ENCODE results near the gene RGR.

RGR gene

GRCh38 chr10:84205853-84206525 is 38.9 kb upstream of the RGR start:
- DNase-seq (ENCODE audit: low read depth), result no peak
- TF ChIP-seq CTCF (IDR thresholded peaks at IDR 0.05; ENCODE audit: insufficient read depth, low read depth, low read length, missing control alignments), result no peak
- no peak overlapping the region for H3K4me3 ChIP-seq (ENCODE audit: low read length)

DNA sequence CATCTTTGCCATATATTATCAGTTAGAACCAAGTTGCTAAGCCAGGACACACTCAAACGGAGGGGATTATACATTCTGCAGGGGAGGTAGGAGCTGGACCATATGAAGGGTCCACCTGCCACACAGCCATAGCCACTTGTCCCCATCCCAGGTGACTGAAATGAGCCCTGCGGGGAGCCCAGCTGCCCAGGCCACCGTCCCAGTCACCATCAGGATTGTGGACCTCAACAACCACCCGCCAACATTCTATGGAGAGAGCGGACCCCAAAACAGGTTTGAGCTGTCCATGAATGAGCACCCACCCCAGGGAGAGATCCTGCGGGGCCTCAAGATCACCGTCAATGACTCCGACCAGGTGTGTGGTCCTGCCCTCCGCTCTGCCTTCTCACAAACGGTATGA is 36.8 kb upstream of the RGR start:
- no peak for DNase-seq (ENCODE audit: low read depth)
- no peak overlapping the region for H3K4me3 ChIP-seq (ENCODE audit: low read length)
- TF ChIP-seq CTCF (IDR thresholded peaks at IDR 0.05; ENCODE audit: insufficient read depth, low read depth, low read length, missing control alignments), result no peak

GRCh38 chr10:84211566-84211965 is 33.3 kb upstream of the RGR start:
- no peak overlapping the region for H3K4me3 ChIP-seq (ENCODE audit: low read length)
- TF ChIP-seq CTCF (IDR thresholded peaks at IDR 0.05; ENCODE audit: insufficient read depth, low read depth, low read length, missing control alignments), result no peak
- no peak for DNase-seq (ENCODE audit: low read depth)

DNA sequence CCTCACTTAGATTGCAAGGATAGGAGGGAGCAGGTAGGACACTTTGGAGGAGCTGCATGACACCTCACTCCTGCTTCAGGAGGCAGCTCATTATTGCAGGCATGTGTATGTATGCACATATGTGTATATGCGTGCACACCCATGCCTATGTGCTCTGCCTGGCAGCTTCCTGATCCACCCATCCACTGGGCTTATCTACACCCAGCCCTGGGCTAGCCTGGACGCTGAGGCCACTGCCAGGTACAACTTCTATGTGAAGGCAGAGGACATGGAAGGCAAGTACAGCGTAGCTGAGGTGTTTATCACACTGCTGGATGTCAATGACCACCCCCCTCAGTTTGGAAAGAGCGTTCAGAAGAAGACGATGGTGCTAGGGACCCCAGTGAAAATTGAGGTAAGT is 32.8 kb upstream of the RGR start:
- H3K4me3 ChIP-seq (ENCODE audit: low read length), result no peak overlapping the region
- DNase-seq (ENCODE audit: low read depth), result no peak
- TF ChIP-seq CTCF (IDR thresholded peaks at IDR 0.05; ENCODE audit: insufficient read depth, low read depth, low read length, missing control alignments), result no peak

DNA sequence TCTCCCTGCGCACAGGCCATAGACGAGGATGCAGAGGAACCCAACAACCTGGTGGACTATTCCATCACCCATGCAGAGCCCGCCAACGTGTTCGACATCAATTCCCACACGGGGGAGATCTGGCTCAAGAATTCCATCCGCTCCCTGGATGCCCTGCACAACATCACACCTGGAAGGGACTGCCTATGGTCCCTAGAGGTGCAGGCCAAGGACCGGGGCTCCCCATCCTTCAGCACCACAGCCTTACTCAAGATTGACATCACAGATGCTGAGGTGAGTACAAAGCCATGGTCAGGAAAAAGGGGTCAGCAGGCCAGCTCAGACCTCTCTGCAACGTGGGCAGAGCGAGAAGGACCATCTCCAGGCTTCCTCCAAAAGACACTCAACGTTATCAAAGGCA is 31.8 kb upstream of the RGR start:
- TF ChIP-seq CTCF (IDR thresholded peaks at IDR 0.05; ENCODE audit: insufficient read depth, low read depth, low read length, missing control alignments), result no peak
- H3K4me3 ChIP-seq (ENCODE audit: low read length), result no peak overlapping the region
- DNase-seq (ENCODE audit: low read depth), result no peak

DNA sequence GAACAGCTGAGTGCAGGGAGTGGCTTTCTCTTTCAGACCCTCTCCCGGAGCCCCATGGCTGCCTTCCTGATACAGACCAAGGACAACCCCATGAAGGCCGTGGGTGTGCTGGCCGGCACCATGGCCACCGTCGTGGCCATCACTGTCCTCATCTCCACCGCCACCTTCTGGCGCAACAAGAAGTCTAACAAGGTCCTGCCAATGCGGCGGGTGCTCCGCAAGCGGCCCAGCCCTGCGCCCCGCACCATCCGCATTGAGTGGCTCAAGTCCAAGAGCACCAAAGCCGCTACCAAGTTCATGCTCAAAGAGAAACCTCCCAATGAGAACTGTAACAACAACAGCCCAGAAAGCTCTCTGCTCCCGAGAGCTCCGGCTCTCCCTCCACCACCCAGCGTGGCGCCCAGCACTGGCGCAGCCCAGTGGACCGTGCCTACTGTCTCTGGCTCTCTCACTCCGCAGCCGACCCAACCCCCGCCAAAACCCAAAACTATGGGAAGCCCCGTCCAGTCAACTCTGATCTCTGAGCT is 30.7 kb upstream of the RGR start:
- TF ChIP-seq CTCF (IDR thresholded peaks at IDR 0.05; ENCODE audit: insufficient read depth, low read depth, low read length, missing control alignments), result no peak
- DNase-seq (ENCODE audit: low read depth), result no peak
- no peak overlapping the region for H3K4me3 ChIP-seq (ENCODE audit: low read length)

Measured in epithelial cell of esophagus (primary cell).